GM21423 (cell line): ENCODE measurements around the gene NGF.
"Not testable (repeated sequence)": the region's sequence is repeated elsewhere in the genome, so short reads cannot be mapped to it uniquely, and the experiment has no call there.

ENCODE experiments used
- ATAC-seq: cut with Tn5 transposase; IDR thresholded peaks from one replicate; pipeline ENCODE4 v1.9.1; 2021; ENCODE audit warnings: mild to moderate bottlenecking, moderate library complexity; ENCODE audit not compliant: unreplicated experiment

Gene NGF

GRCh38 chr1:115310581-115311473 is 27.2 kb downstream of the NGF start:
- no peak for ATAC-seq

- not testable (repeated sequence) for ATAC-seq
Observed at GRCh38 chr1:115309504-115309903, 28.5 kb downstream of the NGF start.

- ATAC-seq, result no peak
Observed at GRCh38 chr1:115308969-115309368, 29.1 kb downstream of the NGF start.

- no peak for ATAC-seq
Observed at GRCh38 chr1:115307661-115308060, 30.4 kb downstream of the NGF start.

GRCh38 chr1:115306146-115306545 is 31.9 kb downstream of the NGF start:
- no peak for ATAC-seq

- no peak for ATAC-seq
Observed at GRCh38 chr1:115303364-115303763, 34.7 kb downstream of the NGF start.

- ATAC-seq, result no peak
Observed at GRCh38 chr1:115302390-115302961, 35.6 kb downstream of the NGF start.

GRCh38 chr1:115301438-115302020 is 36.5 kb downstream of the NGF start:
- no peak for ATAC-seq

- no peak for ATAC-seq
Observed at GRCh38 chr1:115300087-115300876, 37.8 kb downstream of the NGF start.

- no peak for ATAC-seq
Observed at GRCh38 chr1:115299266-115299665, 38.8 kb downstream of the NGF start.

GRCh38 chr1:115296981-115297380 is 41.1 kb downstream of the NGF start:
- ATAC-seq, result peak; percentile 74

- no peak for ATAC-seq
Observed at GRCh38 chr1:115295904-115296696, 41.9 kb downstream of the NGF start.

GRCh38 chr1:115293899-115294298 is 44.1 kb downstream of the NGF start:
- no peak for ATAC-seq

- no peak for ATAC-seq
Observed at GRCh38 chr1:115293006-115293405, 45.0 kb downstream of the NGF start.

GRCh38 chr1:115291741-115292140 is 46.3 kb downstream of the NGF start:
- ATAC-seq, result no peak

GRCh38 chr1:115289940-115290339 is 48.1 kb downstream of the NGF start:
- no peak for ATAC-seq

- no peak for ATAC-seq
Observed at GRCh38 chr1:115288591-115289198, 49.4 kb downstream of the NGF start.

GRCh38 chr1:115286431-115287205 is 51.4 kb downstream of the NGF start:
- no peak for ATAC-seq

GRCh38 chr1:115284209-115284608 is 53.8 kb downstream of the NGF start:
- ATAC-seq, result no peak
